Keratinocyte (primary cell): ENCODE measurements around the gene ITIH1. TPM values are rescaled to one million over a fixed set of nuclear protein-coding genes. Genes with fewer than 3 reads are reported as not detected.

ENCODE experiments used
- DNase-seq: peaks from one replicate; pipeline ENCODE4 v3.0.0-alpha.2; 2011; ENCODE audit warnings: low read depth, missing footprints, low spot score
- FAIRE-seq: peaks from 2 replicates; lab custom pipeline; 2011; peaks lifted over from hg19 to GRCh38; lab: Jason Lieb, UNC
- H2AFZ ChIP-seq: 2 replicates; pipeline ENCODE4 v1.6.0; 2012; ENCODE audit warnings: low read length, control low read depth, inconsistent platforms; ENCODE audit not compliant: control insufficient read depth
- H3K27ac ChIP-seq: 2 replicates; pipeline ENCODE4 v1.5.1; 2011; ENCODE audit warnings: low read length; ENCODE audit not compliant: control insufficient read depth, insufficient read depth
- H3K27me3 ChIP-seq: 3 replicates; pipeline ENCODE4 v1.6.0; 2011; ENCODE audit warnings: low read length; ENCODE audit not compliant: control insufficient read depth, insufficient read depth; ENCODE audit errors: extremely low read depth
- H3K36me3 ChIP-seq, 2 experiments: 2 replicates in 1 of 2; 3 replicates in 1 of 2; pipeline ENCODE4 v1.5.1; 2011; ENCODE audit warnings: low read length in 2 of 2, mild to moderate bottlenecking in 1 of 2; ENCODE audit not compliant: control insufficient read depth in 2 of 2, insufficient read depth in 2 of 2; ENCODE audit errors: extremely low read depth in 1 of 2
- H3K4me1 ChIP-seq: 3 replicates; pipeline ENCODE4 v1.5.1; 2011; ENCODE audit warnings: low read length; ENCODE audit not compliant: control insufficient read depth, insufficient read depth; ENCODE audit errors: extremely low read depth
- H3K4me2 ChIP-seq: 3 replicates; pipeline ENCODE4 v1.6.0; 2011; ENCODE audit warnings: low read depth, low read length; ENCODE audit not compliant: control insufficient read depth, insufficient read depth; ENCODE audit errors: extremely low read depth
- H3K4me3 ChIP-seq, 3 experiments: fragments of 200-600 bp in 1 of 3; sonication (generic) in 1 of 3; 2 replicates in 2 of 3; 3 replicates in 1 of 3; pipeline ENCODE4 v1.5.1; 2011 to 2016; ENCODE audit warnings: low read length in 3 of 3, mild to moderate bottlenecking in 3 of 3, control low read depth in 2 of 3, inconsistent platforms in 1 of 3, low read depth in 1 of 3, mixed read lengths in 1 of 3, mixed run types in 1 of 3, moderate library complexity in 1 of 3; ENCODE audit not compliant: control insufficient read depth in 2 of 3, insufficient read depth in 2 of 3; ENCODE audit errors: extremely low read depth in 1 of 3
- H3K79me2 ChIP-seq: 2 replicates; pipeline ENCODE4 v1.6.0; 2012; ENCODE audit warnings: low read length; ENCODE audit not compliant: control insufficient read depth, insufficient read depth
- H3K9ac ChIP-seq: 3 replicates; pipeline ENCODE4 v1.6.0; 2011; ENCODE audit warnings: low read length; ENCODE audit not compliant: control insufficient read depth, insufficient read depth; ENCODE audit errors: extremely low read depth
- H3K9me1 ChIP-seq: 3 replicates; pipeline ENCODE4 v1.6.0; 2011; ENCODE audit warnings: low read length; ENCODE audit not compliant: control insufficient read depth, insufficient read depth; ENCODE audit errors: extremely low read depth
- H3K9me3 ChIP-seq: 2 replicates; pipeline ENCODE4 v1.5.1; 2012; ENCODE audit warnings: low read depth, low read length; ENCODE audit not compliant: control insufficient read depth
- H4K20me1 ChIP-seq: 3 replicates; pipeline ENCODE4 v1.6.0; 2011; ENCODE audit warnings: low read length; ENCODE audit not compliant: control insufficient read depth, insufficient read depth; ENCODE audit errors: extremely low read depth
- EZH2 ChIP-seq: IDR thresholded peaks from one replicate; pipeline ENCODE4 v1.6.1; 2012; ENCODE audit warnings: inconsistent platforms, mild to moderate bottlenecking, low read length, moderate library complexity
- dilution Hi-C: fragments of 300-500 bp; cut with MboI; formaldehyde crosslinking; loops from one replicate; pipeline ENCODE4 v1.7.0; 2020; ENCODE audit warnings: low sequenced_read_pairs; ENCODE audit not compliant: extremely low pct_ligation_motif_present
- polyA plus RNA-seq, 5 experiments: library from polyadenylated mRNA; depleted of rRNA in 3 of 5; stranded (reverse) in 3 of 5; stranded (forward) in 1 of 5; unstranded in 1 of 5; fragments of >200 nt; gene quantifications; 1 replicate in 1 of 5; 2 replicates in 3 of 5; 3 replicates in 1 of 5; pipeline versions ENCODE4 v1.2.1 to v1.2.3, GENCODE V29; 2011 to 2012; ENCODE audit warnings: missing spikeins in 2 of 5, low read depth in 1 of 5, low replicate concordance in 1 of 5
- TF ChIP-seq, protein P1 (sequence below), 3 experiments: IDR thresholded peaks in 1 of 3; conservative IDR thresholded peaks in 1 of 3; optimal IDR thresholded peaks in 1 of 3; 2 replicates in 2 of 3; 3 replicates in 1 of 3; pipeline versions ENCODE3 to v1.5.1; 2011; ENCODE audit warnings: low read length in 3 of 3, mild to moderate bottlenecking in 3 of 3, moderate library complexity in 2 of 3, control low read depth in 1 of 3, inconsistent platforms in 1 of 3; ENCODE audit not compliant: insufficient read depth in 2 of 3; ENCODE audit errors: extremely low read depth in 1 of 3

ITIH1 gene
- polyA plus RNA-seq, 1 donor (not counting 4 experiments of a cell fraction or from before 2014, with no cell fraction given): not detected

DNA sequence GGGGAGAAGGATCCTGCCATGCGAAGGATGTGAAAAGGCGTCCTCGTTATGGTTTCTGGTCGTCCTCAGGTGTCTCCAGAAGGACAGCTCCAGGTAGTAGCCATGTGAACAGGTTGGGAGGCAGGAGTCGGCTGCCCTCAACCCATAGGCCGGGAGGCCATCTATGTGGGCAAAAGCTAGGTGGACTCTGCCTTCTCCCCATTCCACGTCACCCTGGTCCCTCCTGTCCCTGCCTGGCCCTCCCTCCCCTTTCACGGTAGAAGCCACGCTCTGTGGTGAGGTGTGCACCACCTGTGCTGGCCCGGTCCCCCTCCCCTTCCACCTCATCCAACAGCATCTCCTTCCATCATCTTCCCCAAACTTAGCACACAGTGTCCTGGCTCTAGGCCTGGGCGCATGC is 33.5 kb downstream of the ITIH1 start:
- H2AFZ ChIP-seq: no peak overlapping the region

DNA sequence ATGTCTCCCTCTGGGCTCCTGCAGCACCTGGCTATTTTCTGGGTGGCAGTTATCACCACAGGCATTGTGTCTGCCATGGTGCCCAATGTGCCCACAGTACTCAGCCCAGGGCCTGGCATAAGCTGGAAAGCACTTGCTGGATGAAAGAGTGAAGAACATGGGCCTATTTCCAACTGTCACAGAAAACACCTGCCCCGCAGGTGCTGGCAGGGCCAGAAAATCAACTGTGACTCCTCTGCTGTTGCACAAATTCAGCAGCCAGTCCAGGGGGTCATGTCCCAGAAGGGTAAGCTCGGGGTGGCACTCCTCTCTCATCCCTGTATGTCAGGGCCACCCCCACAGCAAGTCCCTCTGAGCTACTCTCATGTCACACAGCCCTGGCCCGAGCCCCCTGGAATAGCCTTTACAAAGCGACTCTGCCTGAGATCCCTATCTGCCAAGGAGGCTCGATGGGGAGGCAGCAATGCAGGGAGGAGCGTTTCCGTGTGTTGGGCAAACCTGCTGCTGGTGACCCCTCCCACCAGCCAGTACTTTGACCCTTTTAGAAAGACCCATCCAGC is 34.1 kb downstream of the ITIH1 start:
- dilution Hi-C loops: no loop called here
- Histone ChIP-seq H3K79me2 (no peaks in the 10 kb centered on the region), H3K36me3 (no peaks in the 10 kb centered on the region), H3K4me3 (no peak overlapping the region), H3K9ac (no peak overlapping the region), H3K27ac (no peak overlapping the region), H3K9me3 (no peaks in the 10 kb centered on the region), H3K4me2 (no peak overlapping the region), H2AFZ (no peak overlapping the region), H3K9me1 (no peaks in the 10 kb centered on the region), H3K27me3 (no peaks in the 10 kb centered on the region), H3K4me1 (no peaks in the 10 kb centered on the region), H4K20me1 (no peaks in the 10 kb centered on the region)
- TF ChIP-seq EZH2: no peak
- TF ChIP-seq, protein P1, sequence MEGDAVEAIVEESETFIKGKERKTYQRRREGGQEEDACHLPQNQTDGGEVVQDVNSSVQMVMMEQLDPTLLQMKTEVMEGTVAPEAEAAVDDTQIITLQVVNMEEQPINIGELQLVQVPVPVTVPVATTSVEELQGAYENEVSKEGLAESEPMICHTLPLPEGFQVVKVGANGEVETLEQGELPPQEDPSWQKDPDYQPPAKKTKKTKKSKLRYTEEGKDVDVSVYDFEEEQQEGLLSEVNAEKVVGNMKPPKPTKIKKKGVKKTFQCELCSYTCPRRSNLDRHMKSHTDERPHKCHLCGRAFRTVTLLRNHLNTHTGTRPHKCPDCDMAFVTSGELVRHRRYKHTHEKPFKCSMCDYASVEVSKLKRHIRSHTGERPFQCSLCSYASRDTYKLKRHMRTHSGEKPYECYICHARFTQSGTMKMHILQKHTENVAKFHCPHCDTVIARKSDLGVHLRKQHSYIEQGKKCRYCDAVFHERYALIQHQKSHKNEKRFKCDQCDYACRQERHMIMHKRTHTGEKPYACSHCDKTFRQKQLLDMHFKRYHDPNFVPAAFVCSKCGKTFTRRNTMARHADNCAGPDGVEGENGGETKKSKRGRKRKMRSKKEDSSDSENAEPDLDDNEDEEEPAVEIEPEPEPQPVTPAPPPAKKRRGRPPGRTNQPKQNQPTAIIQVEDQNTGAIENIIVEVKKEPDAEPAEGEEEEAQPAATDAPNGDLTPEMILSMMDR (optimal IDR thresholded peaks at IDR 0.05 in 1 of 3, IDR thresholded peaks at IDR 0.05 in 1 of 3, conservative IDR thresholded peaks at IDR 0.05 in 1 of 3; ENCODE audit: extremely low read depth in 1 of 3, insufficient read depth in 2 of 3, low read length in 3 of 3): no peak
- FAIRE-seq: no peak
- DNase-seq: no peak

More for the DNA sequence above, 33.5 kb downstream of the ITIH1 start:
- dilution Hi-C loops: no loop called here
- Histone ChIP-seq H3K4me1 (no peaks in the 10 kb centered on the region), H3K27ac (no peak overlapping the region), H3K27me3 (no peaks in the 10 kb centered on the region), H3K4me2 (no peak overlapping the region), H3K9me1 (no peaks in the 10 kb centered on the region), H4K20me1 (no peaks in the 10 kb centered on the region), H3K9me3 (no peaks in the 10 kb centered on the region), H3K4me3 (no peak overlapping the region), H3K79me2 (no peaks in the 10 kb centered on the region), H3K36me3 (no peaks in the 10 kb centered on the region), H3K9ac (no peak overlapping the region)
- TF ChIP-seq, protein P1 (optimal IDR thresholded peaks at IDR 0.05 in 1 of 3, IDR thresholded peaks at IDR 0.05 in 1 of 3, conservative IDR thresholded peaks at IDR 0.05 in 1 of 3; ENCODE audit: extremely low read depth in 1 of 3, insufficient read depth in 2 of 3, low read length in 3 of 3): no peak
- no peak for TF ChIP-seq EZH2
- FAIRE-seq: no peak
- no peak for DNase-seq
